IMR-90 (cell line): ENCODE data around the gene CD300LG. TPM values are rescaled to one million over a fixed set of nuclear protein-coding genes. Genes with fewer than 3 reads are reported as not detected.

Experiments
- ATAC-seq: fragments of 200-7000 bp; cut with Tn5 transposase; 2 replicates; pipeline ENCODE4 v1.9.1; 2020; ENCODE audit warnings: low read depth, mild to moderate bottlenecking, moderate library complexity
- BruUV-seq: library from RNA; stranded (reverse); fragments of 400-500 nt; replicated peaks from 2 replicates; lab custom pipeline; 2021; lab: Mats Ljungman, UMichigan
- CTCF ChIA-PET: fragments of 300-600 bp; formaldehyde crosslinking; extraction: SDS; loops from one replicate; lab custom pipeline; 2021; ENCODE audit warnings: antibody characterized with exemption; lab: Yijun Ruan, JAX
- POLR2A ChIA-PET: fragments of 300-600 bp; sonication (Branson Sonifier 250); formaldehyde crosslinking; loops from one replicate; lab custom pipeline; 2022; ENCODE audit warnings: antibody characterized with exemption; ENCODE audit not compliant: unreplicated experiment; lab: Charles Lee
- DNase-seq: peaks from one replicate; pipeline ENCODE4 v3.0.0; 2013
- H2AFZ ChIP-seq: replicated peaks from 2 replicates; pipeline ENCODE3; 2013; ENCODE audit warnings: low read length, mild to moderate bottlenecking; ENCODE audit not compliant: poor library complexity
- H2AK5ac ChIP-seq: 2 replicates; pipeline ENCODE4 v1.6.1; 2013; ENCODE audit warnings: low read depth, low read length, inconsistent platforms
- H2AK9ac ChIP-seq: replicated peaks from 2 replicates; pipeline ENCODE3; 2013; ENCODE audit warnings: mild to moderate bottlenecking, low read depth, low read length, moderate library complexity; ENCODE audit not compliant: poor library complexity
- H2BK120ac ChIP-seq: 2 replicates; pipeline ENCODE4 v1.6.1; 2013; ENCODE audit warnings: low read depth, low read length, inconsistent platforms
- H2BK15ac ChIP-seq: 3 replicates; pipeline ENCODE4 v1.6.1; 2013; ENCODE audit warnings: low read depth, low read length, inconsistent platforms
- H2BK20ac ChIP-seq: 2 replicates; pipeline ENCODE4 v1.6.1; 2013; ENCODE audit warnings: low read depth, mild to moderate bottlenecking, inconsistent platforms, low read length, moderate library complexity
- H2BK5ac ChIP-seq: 2 replicates; pipeline ENCODE4 v1.6.1; 2013; ENCODE audit warnings: mild to moderate bottlenecking, low read depth, low read length, inconsistent platforms; ENCODE audit not compliant: poor library complexity, severe bottlenecking
- H3K14ac ChIP-seq: replicated peaks from 2 replicates; pipeline ENCODE4 v1.6.1; 2013; ENCODE audit warnings: low read depth, low read length, inconsistent platforms
- H3K18ac ChIP-seq: 2 replicates; pipeline ENCODE4 v1.6.1; 2013; ENCODE audit warnings: low read depth, low read length, control low read depth
- H3K23ac ChIP-seq: 2 replicates; pipeline ENCODE4 v1.6.1; 2013; ENCODE audit warnings: low read depth, low read length, inconsistent platforms
- H3K27ac ChIP-seq: 2 replicates; pipeline ENCODE4 v1.5.1; 2013; ENCODE audit warnings: mild to moderate bottlenecking, control low read depth, low read length; ENCODE audit not compliant: insufficient read depth
- H3K27me3 ChIP-seq: 2 replicates; pipeline ENCODE4 v1.6.1; 2013; ENCODE audit warnings: low read length; ENCODE audit not compliant: control insufficient read depth, insufficient read depth
- H3K36me3 ChIP-seq: 2 replicates; pipeline ENCODE4 v1.6.1; 2013; ENCODE audit warnings: low read length, mixed read lengths; ENCODE audit not compliant: control insufficient read depth, insufficient read depth
- H3K4ac ChIP-seq: 2 replicates; pipeline ENCODE4 v1.6.1; 2013; ENCODE audit warnings: low read depth, low read length, inconsistent platforms
- H3K4me1 ChIP-seq: 2 replicates; pipeline ENCODE4 v1.6.1; 2013; ENCODE audit warnings: low read length, mixed read lengths; ENCODE audit not compliant: control insufficient read depth, insufficient read depth
- H3K4me2 ChIP-seq: 2 replicates; pipeline ENCODE4 v1.6.1; 2013; ENCODE audit warnings: low read depth, mild to moderate bottlenecking, control low read depth, low read length, moderate library complexity
- H3K4me3 ChIP-seq: 2 replicates; pipeline ENCODE4 v1.5.1; 2013; ENCODE audit warnings: low read depth, mild to moderate bottlenecking, control low read depth, low read length, moderate library complexity; ENCODE audit not compliant: insufficient read depth
- H3K56ac ChIP-seq: 2 replicates; pipeline ENCODE4 v1.6.1; 2013; ENCODE audit warnings: low read length, inconsistent platforms; ENCODE audit not compliant: insufficient read depth; ENCODE audit errors: extremely low read depth
- H3K79me1 ChIP-seq, 2 experiments: 2 replicates each; pipeline ENCODE4 v1.6.1; 2013; ENCODE audit warnings: low read length in 2 of 2, inconsistent platforms in 1 of 2, low read depth in 1 of 2
- H3K9ac ChIP-seq: 2 replicates; pipeline ENCODE4 v1.6.1; 2013; ENCODE audit warnings: low read depth, low read length, control low read depth
- H3K9me1 ChIP-seq: 2 replicates; pipeline ENCODE4 v1.6.1; 2013; ENCODE audit warnings: low read length, inconsistent platforms; ENCODE audit not compliant: insufficient read depth
- H3K9me3 ChIP-seq: 2 replicates; pipeline ENCODE4 v1.6.1; 2013; ENCODE audit warnings: low read length; ENCODE audit not compliant: control insufficient read depth, insufficient read depth
- H4K20me1 ChIP-seq: 2 replicates; pipeline ENCODE4 v1.6.1; 2013; ENCODE audit warnings: low read length, inconsistent platforms; ENCODE audit not compliant: insufficient read depth
- H4K5ac ChIP-seq: 2 replicates; pipeline ENCODE4 v1.6.1; 2013; ENCODE audit warnings: mild to moderate bottlenecking, low read depth, low read length, control low read depth
- H4K8ac ChIP-seq, 2 experiments: 2 replicates each; pipeline ENCODE4 v1.6.1; 2013; ENCODE audit warnings: low read depth in 2 of 2, low read length in 2 of 2, control low read depth in 1 of 2, inconsistent platforms in 1 of 2
- H4K91ac ChIP-seq: 2 replicates; pipeline ENCODE4 v1.6.1; 2013; ENCODE audit warnings: low read depth, low read length, inconsistent platforms; ENCODE audit not compliant: insufficient read depth
- CEBPB ChIP-seq: IDR thresholded peaks from 2 replicates; pipeline ENCODE4 v1.6.1; 2012; ENCODE audit warnings: low read depth, low read length, improper control_type of control experiment
- MAZ ChIP-seq: IDR thresholded peaks from 2 replicates; pipeline ENCODE4 v1.6.1; 2012; ENCODE audit warnings: low read depth, mild to moderate bottlenecking, low read length, improper control_type of control experiment, moderate library complexity, borderline replicate concordance
- MXI1 ChIP-seq: IDR thresholded peaks from 2 replicates; pipeline ENCODE4 v1.6.1; 2012; ENCODE audit warnings: low read depth, mild to moderate bottlenecking, low read length, moderate library complexity, borderline replicate concordance
- NFE2L2 ChIP-seq: fragments of 150-350 bp; IDR thresholded peaks from 2 replicates; pipeline ENCODE4 v1.6.1; 2016; ENCODE audit warnings: low read depth, mild to moderate bottlenecking, low read length
- POLR2A ChIP-seq: IDR thresholded peaks from 2 replicates; pipeline ENCODE4 v1.6.1; 2012; ENCODE audit warnings: mild to moderate bottlenecking, low read depth, low read length
- SMC3 ChIP-seq: fragments of 150-350 bp; IDR thresholded peaks from 2 replicates; pipeline ENCODE4 v1.6.1; 2016; ENCODE audit warnings: low read depth, mild to moderate bottlenecking, antibody characterized with exemption, low read length, moderate library complexity
- WGBS, 2 experiments: methylation state at CpG; one replicate each; pipeline versions ENCODE4 v1.1.5 to v1.1.7; 2013; ENCODE audit warnings: missing lambda C conversion rate in 2 of 2; ENCODE audit not compliant: insufficient read length in 1 of 2; ENCODE audit errors: extremely low coverage in 2 of 2; 5-methylcytosine and 5-hydroxymethylcytosine counted together
- dilution Hi-C: fragments of 300-500 bp; cut with HindIII; formaldehyde crosslinking; loops from one replicate; pipeline ENCODE4 v1.14.3; 2018; ENCODE audit warnings: low sequenced_read_pairs; ENCODE audit not compliant: unreplicated experiment
- in situ Hi-C: fragments of 300-500 bp; cut with MboI; formaldehyde crosslinking; loops from 3 replicates; pipeline ENCODE4 v1.14.3; 2019; ENCODE audit warnings: low sequenced_read_pairs, inconsistent platforms, mixed read lengths
- intact Hi-C: fragments of 100-400 bp; cut with micrococcal nuclease; formaldehyde crosslinking; loops from 2 replicates; pipeline ENCODE4 v1.10.0; 2022
- polyA plus RNA-seq, 3 experiments: library from polyadenylated mRNA; depleted of rRNA; stranded (reverse); fragments of >200 nt; gene quantifications; 2 replicates each; pipeline ENCODE4 v1.2.3, GENCODE V29; 2012; ENCODE audit warnings: low replicate concordance in 1 of 3
- total RNA-seq: library from RNA; depleted of rRNA; stranded (reverse); fragments of >200 nt; gene quantifications from 2 replicates; pipeline ENCODE4 v1.2.3, GENCODE V29; 2012
- TF ChIP-seq, protein P1 (sequence below): fragments of 150-350 bp; IDR thresholded peaks from 2 replicates; pipeline ENCODE4 v1.6.1; 2016; ENCODE audit warnings: low read depth, mild to moderate bottlenecking, low read length, moderate library complexity, borderline replicate concordance

CD300LG gene
- total and polyA plus RNA-seq, 2 of the 4 experiments (the other 2 are of a cell fraction): not detected

DNA sequence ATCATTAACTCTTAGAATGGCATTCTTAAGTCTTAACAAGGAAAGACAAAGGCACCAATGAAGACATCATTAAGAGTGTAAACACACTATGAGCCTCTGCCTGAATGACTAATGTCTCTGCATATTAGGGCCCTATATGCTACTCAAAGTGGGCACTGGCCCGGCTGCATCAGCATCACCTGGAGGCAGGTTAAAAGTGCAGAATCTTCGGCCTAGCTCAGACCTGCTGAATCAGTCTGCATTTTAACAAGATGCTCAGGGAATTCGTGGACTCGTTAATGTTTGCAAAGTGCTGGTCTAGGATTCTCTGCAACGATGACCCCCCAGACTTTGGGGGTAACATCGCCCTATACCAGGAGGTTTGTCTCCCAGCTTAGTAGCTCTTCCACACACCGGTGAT is 20.8 kb upstream of the CD300LG start:
- H3K18ac ChIP-seq: no peak overlapping the region
- H4K8ac ChIP-seq: no peak overlapping the region
- no peak overlapping the region for H3K27ac ChIP-seq
- H4K20me1 ChIP-seq: no peaks in the 10 kb centered on the region
- in situ Hi-C loops: no loop called here
- H3K23ac ChIP-seq: no peak overlapping the region
- no peak overlapping the region for H2BK120ac ChIP-seq
- no peak overlapping the region for H2BK5ac ChIP-seq
- peaks cover 4% of the 10 kb centered on the region; the same call in 1 of the 2 replicates for H3K9me1 ChIP-seq
- TF ChIP-seq POLR2A: no peak
- TF ChIP-seq MAZ: no peak
- TF ChIP-seq CEBPB: no peak
- TF ChIP-seq SMC3: no peak
- TF ChIP-seq MXI1: no peak
- TF ChIP-seq, protein P1, sequence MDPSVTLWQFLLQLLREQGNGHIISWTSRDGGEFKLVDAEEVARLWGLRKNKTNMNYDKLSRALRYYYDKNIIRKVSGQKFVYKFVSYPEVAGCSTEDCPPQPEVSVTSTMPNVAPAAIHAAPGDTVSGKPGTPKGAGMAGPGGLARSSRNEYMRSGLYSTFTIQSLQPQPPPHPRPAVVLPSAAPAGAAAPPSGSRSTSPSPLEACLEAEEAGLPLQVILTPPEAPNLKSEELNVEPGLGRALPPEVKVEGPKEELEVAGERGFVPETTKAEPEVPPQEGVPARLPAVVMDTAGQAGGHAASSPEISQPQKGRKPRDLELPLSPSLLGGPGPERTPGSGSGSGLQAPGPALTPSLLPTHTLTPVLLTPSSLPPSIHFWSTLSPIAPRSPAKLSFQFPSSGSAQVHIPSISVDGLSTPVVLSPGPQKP: no peak
- TF ChIP-seq NFE2L2: no peak
- 98% methylated on average over 4 of the region's 7 CpGs; no CpG with 5 or more reads in 1 of the 2 experiments for WGBS, 2 experiments
- no peak overlapping the region for H2AFZ ChIP-seq
- no TSS peak for BruUV-seq
- H4K91ac ChIP-seq: no peak overlapping the region
- intact Hi-C loops: no loop called here
- no peak overlapping the region for H3K4me3 ChIP-seq
- ATAC-seq (no peak), DNase-seq (no peak)
- dilution Hi-C loops: no loop called here
- H3K79me1 ChIP-seq: peaks cover 0 to 41% of the 10 kb centered on the region in 2 experiments; a peak in 3 of 4 replicates
- no peak overlapping the region for H2BK20ac ChIP-seq
- H3K36me3 ChIP-seq: peaks cover 31% of the 10 kb centered on the region
- H4K5ac ChIP-seq: no peak overlapping the region
- H2AK5ac ChIP-seq: no peak overlapping the region
- H3K27me3 ChIP-seq: no peaks in the 10 kb centered on the region
- no peak overlapping the region for H3K56ac ChIP-seq
- no peak overlapping the region for H2BK15ac ChIP-seq
- ChIA-PET POLR2A (no interaction called here), CTCF (interaction anchor here (1.2 kb wide), 1 partner anchor 20 kb away, joined by 4 read pairs; no protein-coding TSS in a partner anchor)
- no peak overlapping the region for H3K4ac ChIP-seq
- H2AK9ac ChIP-seq: no peak overlapping the region
- no peaks in the 10 kb centered on the region for H3K9me3 ChIP-seq
- no peak overlapping the region for H3K14ac ChIP-seq
- H3K4me1 ChIP-seq: peaks cover 6% of the 10 kb centered on the region
- H3K4me2 ChIP-seq: no peak overlapping the region
- no peak overlapping the region for H3K9ac ChIP-seq
